HG03103 (cell line): ENCODE measurements around the gene KDM7A.

Source experiments
- ATAC-seq: cut with Tn5 transposase; IDR thresholded peaks from one replicate; pipeline ENCODE4 v1.9.1; 2021; ENCODE audit warnings: low read depth; ENCODE audit not compliant: unreplicated experiment

The KDM7A gene

DNA sequence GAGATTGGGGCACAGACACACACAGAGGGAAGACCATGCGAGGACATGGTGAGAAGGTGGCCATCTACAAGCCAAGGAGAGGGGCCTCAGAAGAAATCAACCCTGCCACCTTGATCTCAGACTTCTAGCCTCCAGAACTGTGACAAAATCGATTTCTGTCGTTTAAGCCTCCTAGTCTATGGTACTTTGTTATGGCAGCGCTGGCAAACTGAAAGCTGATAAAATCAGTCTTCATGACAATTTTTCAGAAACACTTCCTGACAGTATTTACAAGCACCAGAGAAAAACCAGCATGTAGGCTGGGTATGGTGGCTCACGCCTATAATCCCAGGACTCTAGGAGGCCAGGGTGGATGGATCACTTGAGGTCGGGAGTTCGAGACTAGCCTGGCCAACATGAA is 118.3 kb downstream of the KDM7A start:
- no peak for ATAC-seq

DNA sequence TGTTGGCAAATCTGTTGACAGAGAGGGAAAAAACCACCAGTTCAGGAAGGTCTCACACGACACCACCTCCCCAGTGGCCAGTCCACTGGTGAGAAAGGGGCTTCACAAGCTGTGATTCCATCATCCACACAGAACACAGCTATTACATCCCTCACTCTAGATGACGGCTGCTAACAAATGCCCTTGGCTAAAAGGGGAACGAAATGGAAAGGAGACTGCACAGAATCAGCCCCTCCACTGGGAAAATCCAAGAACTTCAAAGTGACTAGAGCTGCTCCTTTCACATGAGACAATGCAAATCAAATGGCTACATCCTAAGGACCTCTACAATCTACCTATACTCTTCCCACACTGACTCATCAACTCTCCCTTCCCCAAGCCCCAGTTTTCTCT is 119.6 kb downstream of the KDM7A start:
- ATAC-seq, result no peak

DNA sequence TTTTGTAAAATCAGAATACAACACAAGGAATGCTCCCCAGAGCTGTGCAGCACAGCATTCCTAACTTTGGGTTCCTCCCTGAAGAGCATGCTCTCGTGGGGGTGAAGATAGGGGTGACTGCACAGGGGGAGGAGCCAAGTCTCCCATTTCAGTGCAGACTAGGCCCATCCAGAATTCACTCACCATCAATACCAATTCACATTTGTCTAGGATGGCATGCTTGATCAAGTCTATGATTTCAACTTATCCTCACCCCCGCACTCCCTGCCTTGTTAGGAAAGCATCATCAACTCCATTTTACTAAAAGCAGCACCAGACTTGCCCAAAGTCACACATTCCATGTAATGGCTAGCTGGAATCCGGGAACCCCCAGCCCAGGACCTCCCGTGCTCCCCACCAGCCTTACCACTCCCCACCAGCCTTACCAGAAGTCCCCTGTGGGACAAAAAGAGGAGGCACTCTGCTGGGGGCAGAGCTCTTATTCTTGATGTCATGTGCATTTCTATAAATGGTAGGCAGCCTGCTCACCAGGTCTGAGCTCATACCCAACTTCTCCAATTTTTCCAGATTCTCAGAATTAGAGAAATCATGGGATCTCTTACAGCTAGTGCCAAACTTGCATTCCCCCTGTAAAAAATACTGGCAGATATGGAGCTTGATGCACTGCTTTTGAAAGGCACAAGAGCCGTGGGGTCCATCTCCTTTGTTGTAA is 120.2 kb downstream of the KDM7A start:
- no peak for ATAC-seq

DNA sequence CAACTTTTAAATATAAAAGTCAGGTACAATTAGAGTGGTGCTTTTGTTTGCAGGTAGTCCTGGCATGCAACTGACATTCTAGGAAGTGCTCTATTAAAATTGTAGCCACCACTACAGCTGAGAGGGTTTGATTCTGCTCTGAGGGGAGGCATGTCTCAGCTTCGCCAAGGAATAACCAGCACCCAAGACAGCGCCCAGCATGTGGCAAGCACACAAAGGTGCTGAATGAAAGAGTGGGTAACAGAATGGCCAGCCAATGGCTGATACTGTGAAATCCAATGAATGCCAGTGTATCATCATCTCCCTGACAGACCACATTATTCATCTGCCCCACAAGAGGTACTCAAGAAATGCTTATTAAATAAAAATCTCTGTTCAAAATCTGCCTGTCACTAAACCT is 121.0 kb downstream of the KDM7A start:
- ATAC-seq, result no peak

DNA sequence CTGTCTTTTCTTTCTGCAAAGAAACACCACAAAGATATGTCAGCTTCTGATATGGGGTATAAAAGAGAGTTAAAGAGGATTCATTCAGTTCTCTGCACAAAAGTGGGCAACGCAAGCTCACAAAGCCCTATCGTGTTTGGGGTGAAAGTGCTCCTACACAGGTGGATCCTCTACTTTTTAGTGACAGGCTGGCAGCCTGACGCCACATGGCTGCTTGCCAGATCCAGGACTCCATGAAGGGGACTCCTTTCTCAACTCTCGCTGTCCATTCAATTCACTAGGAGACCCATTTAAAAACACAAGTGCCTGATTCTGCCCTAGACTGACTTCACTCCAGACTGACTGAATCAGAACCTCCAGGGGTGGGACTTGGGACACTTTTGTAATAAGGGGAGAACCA is 122.0 kb downstream of the KDM7A start:
- ATAC-seq, result no peak

DNA sequence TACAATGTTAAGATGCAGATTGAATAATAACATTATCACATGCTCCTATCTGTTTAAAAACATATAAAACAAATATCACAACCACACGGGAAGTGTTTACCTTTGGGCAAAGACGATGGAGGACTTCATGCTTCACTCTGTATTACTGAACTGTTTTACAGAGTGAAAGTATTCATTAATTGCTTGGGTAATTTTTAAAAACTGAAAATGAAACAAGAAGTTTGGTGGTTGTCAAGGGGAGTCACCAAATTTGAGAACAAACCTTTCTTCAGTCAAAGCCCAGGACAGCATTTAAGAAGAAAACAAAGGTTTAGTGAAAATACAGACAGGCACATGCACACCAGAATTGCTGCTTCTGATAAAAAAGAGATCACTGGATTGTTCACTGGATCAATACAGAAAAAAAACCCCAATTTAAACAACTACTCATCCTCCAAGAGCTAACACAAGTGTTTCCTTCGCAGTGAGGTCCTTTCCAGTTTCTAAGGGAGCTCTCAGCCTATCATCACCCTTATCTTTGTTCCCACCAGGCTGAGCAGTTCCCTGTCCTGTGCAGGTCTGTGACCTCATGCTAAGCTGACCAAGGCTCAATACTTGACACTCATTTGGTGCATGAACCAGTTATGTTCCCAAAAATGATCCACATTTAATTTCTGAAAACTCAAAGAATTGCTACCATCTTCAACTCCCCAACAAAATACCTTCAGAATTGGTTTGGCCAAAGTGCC is 122.8 kb downstream of the KDM7A start:
- peak; percentile 76 for ATAC-seq

DNA sequence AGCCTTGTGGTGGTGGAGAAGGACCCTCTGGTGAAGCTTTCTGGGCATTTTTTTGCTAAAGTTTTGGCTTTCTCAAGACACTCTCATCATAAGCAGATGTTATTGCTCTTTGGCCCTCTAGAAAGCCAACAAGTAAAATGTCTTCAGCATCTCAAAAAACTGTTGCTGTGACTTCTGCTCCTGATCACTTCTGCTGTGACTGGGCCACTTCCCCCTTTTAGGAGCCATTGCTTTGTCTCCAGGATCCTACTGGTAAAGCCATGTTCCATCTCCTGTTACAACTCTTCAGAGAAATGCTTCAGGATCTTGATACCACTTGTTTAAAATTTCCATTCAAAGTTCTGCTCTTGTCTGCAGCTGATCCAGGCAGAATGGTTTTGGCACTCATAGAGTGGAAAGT is 125.0 kb downstream of the KDM7A start:
- ATAC-seq, result no peak

DNA sequence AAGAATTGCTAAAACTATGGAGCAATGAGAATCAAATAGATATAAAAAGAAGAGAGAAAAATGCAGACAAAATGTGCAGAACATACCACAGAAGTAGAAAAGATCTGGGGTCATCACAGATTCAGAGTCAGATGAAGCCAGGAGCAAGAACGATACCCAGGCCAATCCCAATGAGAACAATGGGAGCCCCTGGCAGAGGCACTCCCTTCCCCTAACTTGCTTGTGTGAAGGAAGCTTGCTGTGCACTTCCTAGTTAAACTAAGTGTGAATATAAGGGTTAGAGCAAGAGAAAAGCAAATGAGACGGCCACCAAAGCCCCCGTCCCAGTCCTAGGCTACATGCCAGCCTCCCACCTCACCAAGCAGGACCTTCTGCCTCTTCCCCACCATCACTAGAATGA is 126.7 kb downstream of the KDM7A start:
- ATAC-seq, result no peak

DNA sequence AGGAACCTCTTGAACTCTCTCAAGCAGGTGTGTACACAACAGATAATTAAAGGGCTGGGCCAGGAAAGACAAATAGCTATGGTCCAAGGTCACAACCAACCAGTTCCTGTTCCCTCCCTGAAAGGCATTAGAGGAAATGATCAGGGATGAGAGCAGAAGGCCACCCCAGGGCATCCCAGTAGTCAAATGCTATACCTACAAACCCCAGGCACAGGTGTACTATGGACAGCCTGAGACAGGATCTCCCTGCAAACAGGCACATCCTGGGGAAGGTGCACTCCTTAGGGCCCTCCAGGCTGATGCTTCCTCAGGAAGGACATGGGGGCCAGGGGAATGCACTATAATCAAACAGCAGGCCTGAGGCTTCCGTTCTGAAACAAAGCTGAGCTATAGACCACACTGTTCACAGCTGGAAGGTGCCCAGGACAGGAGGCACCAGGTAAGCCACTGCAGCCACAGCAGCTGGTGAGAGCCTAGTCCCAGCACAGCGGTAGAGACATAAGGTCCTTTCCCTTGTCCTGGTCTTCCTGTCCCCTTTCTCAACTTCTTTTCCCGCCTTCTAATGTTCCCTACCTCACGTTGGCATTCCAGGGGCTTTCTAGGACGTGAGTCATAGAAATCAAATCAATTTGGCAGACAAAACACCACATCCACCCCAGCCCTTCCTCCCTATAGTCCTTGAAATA is 127.3 kb downstream of the KDM7A start:
- no peak for ATAC-seq

DNA sequence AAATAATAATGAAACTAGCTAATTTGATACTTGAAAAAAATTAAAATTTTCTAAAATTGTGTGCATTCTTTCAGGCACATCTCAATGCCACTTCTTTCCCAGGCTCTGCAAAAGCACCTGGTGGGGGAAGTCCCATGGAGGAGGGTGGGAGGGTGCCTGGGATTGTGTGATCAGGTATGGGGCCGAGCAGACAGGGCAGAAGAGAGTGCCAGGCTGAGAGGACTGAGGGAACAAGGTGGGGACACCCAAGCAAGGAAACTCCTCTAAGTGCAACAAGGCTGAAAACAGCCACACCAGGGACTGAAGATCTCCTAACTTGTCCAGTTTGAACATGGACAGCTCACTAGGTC is 127.8 kb downstream of the KDM7A start:
- ATAC-seq, result no peak

DNA sequence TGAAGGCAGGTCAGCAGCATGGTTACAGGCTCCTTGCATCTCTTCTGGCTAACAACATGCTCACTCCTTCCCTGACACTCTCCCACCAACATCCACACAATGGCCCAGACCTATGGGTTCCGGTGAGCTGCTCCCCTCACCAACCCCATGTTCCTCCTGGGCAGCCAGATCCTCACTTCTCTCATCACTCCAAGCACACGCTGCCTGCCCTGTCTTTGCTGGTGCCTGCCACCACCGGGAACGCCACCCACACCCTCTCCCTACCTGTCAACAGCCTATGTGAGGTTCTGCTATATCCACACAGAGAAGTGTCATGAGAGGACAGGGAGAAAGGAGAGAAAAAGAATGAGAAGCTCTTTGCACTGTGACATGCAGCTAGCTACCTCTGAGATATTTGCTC is 128.6 kb downstream of the KDM7A start:
- ATAC-seq, result no peak

DNA sequence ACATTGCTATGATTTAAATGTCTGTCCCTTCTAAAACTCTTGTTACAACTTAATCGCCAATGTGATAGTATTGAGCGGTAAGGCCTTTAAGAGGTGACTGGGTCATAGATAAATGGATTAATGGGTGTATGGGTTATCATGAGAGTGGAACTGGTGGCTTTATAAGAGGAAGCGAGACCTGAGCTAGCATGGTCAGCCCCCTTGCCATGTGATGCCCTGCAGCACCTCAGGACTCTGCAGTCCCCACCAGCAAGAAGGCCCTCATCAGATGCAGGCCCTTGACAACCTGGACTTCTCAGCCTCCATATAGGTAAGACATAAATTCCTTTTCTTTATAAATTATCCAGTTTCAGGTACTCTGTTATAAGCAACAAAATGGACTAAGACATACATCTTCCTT is 129.6 kb downstream of the KDM7A start:
- no peak for ATAC-seq

DNA sequence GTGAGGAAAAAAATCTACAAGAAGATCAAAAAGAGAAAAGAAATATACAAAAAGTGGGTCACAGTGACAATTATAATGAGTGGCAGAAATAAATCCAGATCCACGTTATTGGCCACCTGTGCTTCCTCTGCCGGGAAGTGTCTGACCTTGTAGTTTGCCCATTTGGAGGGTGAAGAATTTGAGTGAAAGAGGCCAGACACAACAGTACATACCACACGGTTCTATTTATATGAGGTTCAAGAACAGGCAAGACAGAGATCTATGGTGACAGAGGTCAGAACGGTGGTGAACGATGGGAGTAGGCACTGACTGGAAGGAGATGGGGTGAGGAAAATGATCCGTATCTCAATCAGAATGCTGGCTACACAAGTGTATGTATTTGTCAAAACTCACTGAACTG is 131.1 kb downstream of the KDM7A start:
- ATAC-seq, result no peak

DNA sequence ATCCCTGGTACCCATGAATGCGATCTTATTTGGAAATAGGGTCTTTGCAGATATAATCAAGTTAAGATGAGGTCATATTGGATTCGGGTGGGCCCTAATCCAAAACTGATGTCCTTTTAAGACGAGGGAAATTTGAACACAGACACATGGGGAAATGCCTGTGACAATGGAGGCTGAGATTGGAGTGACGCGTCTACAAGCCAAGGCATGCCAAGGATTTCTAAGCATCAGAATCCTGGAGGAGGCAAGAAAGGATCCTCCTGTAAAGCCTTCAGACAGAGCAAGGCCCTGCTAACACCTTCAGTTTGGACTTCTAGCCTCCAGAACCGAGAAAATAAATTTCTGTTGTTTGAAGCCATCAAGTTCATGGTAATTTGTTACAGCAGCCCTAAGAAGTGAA is 132.5 kb downstream of the KDM7A start:
- ATAC-seq, result no peak

DNA sequence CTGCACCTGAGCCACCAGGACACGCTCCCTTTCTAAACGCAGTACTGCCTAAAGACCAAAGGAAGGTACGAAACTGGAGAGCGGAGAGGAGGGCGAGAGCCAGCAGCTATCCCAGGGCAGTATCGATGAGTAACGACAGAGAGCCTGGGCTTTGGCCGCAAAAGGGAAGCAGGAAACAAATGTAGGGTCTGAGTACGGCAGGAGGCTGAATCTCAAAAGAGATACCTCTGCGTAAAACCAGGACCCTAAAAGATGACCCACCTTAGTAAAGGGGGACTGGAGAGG is 134.5 kb downstream of the KDM7A start:
- ATAC-seq, result no peak

DNA sequence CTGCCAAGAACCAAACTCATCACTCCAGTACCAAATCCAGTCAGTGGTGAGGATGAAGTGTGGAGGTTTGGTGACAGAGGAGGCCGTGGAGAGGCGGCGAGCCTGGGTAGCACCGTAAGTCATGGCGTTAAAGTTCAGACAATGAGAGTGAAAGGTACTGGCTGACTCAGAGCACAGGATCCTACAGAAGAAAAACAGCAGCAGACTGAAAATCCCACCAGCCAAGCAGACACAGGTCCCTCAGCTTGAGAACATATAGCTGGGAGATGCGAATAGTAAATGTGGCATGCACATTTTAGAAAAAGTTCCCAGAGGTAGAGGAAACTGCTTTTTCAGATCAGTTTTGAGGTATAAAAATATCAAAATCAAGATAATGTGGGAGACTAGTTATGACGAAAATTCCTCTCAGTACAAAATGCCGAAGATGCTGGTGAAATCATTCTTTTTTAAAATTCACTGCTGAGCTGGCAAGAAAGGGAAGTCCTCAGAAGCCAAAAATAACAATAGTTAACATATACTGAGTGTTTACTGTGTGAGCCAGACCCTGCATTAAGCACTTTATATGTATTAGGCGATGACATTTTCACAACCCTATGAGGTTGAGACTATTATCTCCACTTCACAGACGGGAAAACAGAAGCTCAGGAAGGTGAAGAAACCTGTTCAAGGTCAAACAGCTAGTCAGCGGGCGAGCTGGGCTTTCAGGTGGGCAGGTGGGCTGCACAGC is 135.0 kb downstream of the KDM7A start:
- no peak for ATAC-seq

DNA sequence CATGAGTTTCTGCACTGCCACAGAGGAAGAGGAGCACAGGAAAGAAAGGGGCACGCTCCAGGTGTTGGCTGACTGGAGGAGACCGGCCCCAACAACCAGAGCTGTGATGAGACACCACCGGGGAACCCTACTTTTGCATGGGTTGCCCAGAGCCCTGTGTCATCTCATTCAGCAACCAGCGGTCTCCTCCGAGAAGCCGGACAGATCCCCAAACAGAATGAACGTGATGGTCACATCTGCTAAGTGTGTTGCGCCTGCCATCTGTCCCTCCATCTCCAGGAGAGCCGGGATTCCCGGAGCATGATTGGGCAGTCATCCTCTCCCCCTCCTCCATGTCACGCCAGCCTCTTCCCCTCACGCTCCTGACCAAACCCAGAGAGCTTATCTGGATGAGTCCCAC is 136.9 kb downstream of the KDM7A start:
- ATAC-seq, result no peak

DNA sequence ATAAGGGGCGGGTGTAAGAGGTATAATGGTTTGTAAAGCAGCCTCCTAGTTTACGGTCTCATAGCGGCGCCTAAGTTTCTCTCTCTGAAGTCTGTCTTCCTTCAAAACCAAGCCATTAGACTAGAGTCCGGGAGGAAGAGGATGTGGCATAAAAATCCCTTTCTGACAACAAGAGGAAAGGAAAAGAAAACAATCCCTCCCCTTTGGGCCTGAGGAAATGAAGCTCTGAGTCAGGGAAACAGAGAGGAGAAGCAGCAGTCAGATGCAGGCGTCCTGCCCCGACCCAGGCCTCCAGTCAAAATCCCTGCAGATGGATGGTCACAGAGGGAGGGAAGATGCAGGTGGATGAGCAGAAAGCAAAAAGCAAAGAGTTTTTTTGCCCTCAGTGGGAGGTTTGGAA is 137.7 kb downstream of the KDM7A start:
- no peak for ATAC-seq

DNA sequence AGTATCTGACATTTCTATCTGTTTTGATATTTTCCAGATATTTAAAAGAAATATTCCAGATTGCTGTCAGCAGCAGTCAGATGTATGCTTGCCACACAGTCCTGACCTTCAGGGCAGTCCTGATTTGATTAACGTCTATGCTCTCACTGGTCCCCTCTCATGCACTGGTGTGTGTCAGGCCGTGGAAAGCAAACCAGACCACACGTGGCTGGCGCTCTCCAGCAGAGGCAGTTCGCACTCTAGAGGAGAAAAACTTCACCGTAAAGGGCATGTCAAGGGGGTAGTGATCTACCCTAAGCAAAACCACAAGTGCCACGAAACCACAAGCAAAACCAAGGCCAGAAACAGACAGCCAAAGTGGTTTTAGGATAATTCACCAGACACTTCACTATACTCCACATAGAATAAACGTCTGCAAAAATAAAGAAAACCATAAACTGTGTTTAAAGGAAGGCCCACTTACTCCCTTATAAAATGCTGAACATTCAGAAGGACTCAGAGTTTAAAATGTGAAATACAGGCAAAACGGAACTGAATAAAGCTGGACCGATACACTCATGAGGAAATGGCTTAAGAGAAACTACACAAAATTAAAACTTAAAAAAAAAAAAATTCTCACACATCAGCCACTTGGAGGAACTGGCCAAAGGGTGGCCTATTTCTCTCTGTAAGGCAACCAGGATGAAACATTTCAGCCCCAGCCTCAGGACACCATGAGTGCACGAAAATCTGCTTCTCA is 140.4 kb downstream of the KDM7A start:
- no peak for ATAC-seq

DNA sequence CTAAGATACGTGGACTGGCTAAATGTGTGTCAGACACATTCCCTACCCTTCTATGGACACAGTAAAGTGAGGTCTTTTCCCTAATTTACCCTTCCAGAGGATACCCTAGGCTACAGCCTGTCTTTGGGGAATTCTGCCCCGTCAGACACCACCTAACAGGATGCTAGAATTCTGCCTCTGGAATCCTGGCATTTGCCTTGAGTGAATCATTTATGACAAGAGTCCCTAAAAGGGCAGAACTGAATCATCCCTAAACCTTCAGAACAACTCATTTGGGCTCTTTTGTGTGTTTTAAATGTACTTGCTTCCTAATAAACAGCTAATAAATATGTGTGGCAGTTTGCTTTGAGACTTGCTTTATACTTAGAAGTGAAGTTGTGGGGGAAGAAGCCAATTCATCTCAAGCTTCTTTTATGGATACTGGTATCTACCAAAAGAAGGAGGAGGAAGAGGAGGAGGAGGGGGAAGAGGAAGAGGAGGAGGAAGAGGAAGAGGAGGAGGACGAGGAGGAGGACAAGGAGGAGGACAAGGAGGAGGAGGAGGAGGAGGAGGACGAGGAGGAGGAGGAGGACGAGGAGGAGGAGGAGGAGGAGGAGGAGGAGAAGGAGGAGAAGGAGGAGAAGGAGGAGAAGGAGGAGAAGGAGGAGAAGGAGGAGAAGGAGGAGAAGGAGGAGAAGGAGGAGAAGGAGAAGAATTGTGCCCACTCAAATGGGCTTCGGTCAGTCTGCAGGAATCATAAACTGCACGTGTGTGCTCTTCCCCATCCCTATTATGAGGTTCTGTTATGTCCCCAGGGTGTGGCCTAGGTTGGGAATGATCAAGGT is 141.2 kb downstream of the KDM7A start:
- no peak for ATAC-seq
